HK-2 (cell line): ENCODE results near the gene CBR4.
"Not testable (repeated sequence)": the region's sequence is repeated elsewhere in the genome, so short reads cannot be mapped to it uniquely, and the experiment has no call there.

Experiments used
- DNase-seq: peaks from one replicate; pipeline ENCODE4 v3.0.0-alpha.2; 2018; ENCODE audit not compliant: unreplicated experiment

Gene CBR4

GRCh38 chr4:168993714-168994510 lies 16.1 kb downstream of the CBR4 start:
- no peak for DNase-seq

DNA sequence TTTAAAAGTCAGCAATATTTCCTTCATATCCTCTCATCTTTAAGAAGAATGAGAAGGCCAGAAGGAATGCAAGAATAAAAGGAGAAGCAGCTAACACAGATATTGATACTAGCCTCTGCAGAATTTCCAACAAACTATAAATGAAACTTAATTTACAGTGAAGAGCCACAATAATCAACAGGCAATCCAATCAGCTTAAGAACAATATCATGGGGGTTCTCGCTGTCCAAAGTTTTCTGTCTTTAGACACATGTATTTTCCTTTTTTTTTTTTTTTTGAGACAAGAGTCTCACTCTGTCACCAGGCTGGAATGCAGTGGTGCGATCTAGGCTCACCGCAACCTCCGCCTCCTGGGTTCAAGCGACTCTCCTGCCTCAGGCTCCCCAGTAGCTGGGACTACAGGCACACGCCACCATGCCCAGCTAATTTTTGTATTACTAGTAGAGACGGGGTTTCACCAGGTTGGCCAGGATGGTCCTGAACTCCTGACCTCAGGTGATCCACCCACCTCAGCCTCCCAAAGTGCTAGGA lies 17.0 kb downstream of the CBR4 start:
- DNase-seq, result not testable (repeated sequence)

- DNase-seq, result no peak
Measured at GRCh38 chr4:168981942-168982341, 28.1 kb downstream of the CBR4 start.

DNA sequence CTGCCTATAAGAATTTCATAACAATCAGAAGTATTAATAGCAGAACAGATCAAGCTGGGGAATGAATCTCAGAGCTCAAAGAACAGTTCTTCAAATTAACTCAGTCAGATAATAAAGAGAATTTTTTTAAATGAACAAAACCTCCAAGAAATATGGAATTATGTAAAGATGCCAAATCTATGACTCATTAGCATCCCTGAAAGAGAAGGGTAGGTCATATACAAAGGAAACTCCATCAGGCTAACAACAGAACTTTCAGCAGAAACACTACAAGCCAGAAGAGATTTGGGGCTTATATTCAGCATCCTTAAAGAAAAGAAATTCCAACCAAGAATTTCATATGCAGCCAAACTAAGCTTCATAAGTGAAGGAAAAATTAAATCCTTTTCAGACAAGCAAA lies 28.6 kb downstream of the CBR4 start:
- no peak for DNase-seq

- DNase-seq, result no peak
Measured at GRCh38 chr4:168979338-168979737, 30.7 kb downstream of the CBR4 start.

GRCh38 chr4:168978001-168978700 lies 31.9 kb downstream of the CBR4 start:
- no peak for DNase-seq

DNA sequence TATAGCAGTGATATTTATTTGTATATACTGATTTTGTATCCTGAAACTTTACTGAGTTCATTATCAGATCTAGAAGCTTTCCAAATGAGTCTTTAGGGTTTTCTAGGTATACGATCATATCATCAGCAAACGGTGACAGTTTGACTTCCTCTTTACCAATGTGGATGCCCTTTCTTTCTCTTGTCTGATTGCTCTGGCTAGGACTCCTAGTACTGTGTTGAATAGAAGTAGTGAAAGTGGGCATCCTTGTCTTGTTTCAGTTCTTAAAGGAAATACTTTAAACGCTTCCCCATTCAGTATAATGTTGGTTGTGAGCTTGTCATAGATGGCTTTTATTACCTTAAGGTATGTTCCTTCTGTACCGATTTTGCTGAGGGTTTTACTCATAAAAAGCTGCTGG lies 37.5 kb downstream of the CBR4 start:
- no peak for DNase-seq

- DNase-seq, result no peak
Measured at GRCh38 chr4:168960716-168961115, 49.3 kb downstream of the CBR4 start.

DNA sequence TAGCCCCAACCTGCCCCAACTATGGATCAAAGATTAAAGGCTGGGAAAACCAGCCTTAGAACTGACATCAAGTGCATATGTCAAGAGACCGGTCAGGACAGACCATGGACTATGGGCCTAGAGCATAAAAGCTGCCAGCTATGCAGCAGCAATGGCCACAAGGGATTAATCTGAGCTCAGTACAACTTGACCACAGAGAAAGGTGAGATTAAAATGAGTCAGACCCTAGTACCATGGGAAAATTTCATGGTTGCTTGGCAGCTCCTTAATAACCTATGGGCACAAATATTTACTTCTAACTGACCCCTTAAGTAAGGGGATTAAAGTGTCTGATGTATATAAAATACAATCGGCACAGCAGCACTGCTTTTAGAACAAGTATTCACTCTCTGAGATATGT lies 54.4 kb downstream of the CBR4 start:
- no peak for DNase-seq

GRCh38 chr4:168952821-168953246 lies 57.2 kb downstream of the CBR4 start:
- not testable (repeated sequence) for DNase-seq

GRCh38 chr4:168945291-168945690 lies 64.8 kb downstream of the CBR4 start:
- DNase-seq, result no peak

- no peak for DNase-seq
Measured at GRCh38 chr4:168942985-168943384, 67.1 kb downstream of the CBR4 start.
